WTC11 (cell line): Measurements from ENCODE around the gene HSP90AB1. TPM values are rescaled to one million over a fixed set of nuclear protein-coding genes. Genes with fewer than 3 reads are reported as not detected.

Experiments used
- AR ChIP-seq: fragments of 250-450 bp; sonication (Bioruptor Pico); IDR thresholded peaks from 2 replicates; pipeline ENCODE4 v1.9.0; 2021; ENCODE audit warnings: mild to moderate bottlenecking
- CDX4 ChIP-seq: fragments of 250-450 bp; sonication (Bioruptor Pico); IDR thresholded peaks from 2 replicates; pipeline ENCODE4 v1.9.0; 2021; ENCODE audit warnings: moderate library complexity, mild to moderate bottlenecking, inconsistent platforms, borderline replicate concordance
- CREB1 ChIP-seq: sonication (generic); formaldehyde crosslinking; IDR thresholded peaks from 2 replicates; pipeline ENCODE4 v1.8.0; 2023; ENCODE audit warnings: mild to moderate bottlenecking, missing genetic modification reagents
- CREM ChIP-seq: sonication (generic); formaldehyde crosslinking; IDR thresholded peaks from 2 replicates; pipeline ENCODE4 v1.8.1; 2022; ENCODE audit warnings: mild to moderate bottlenecking, missing genetic modification reagents, moderate library complexity
- E2F1 ChIP-seq: sonication (generic); formaldehyde crosslinking; IDR thresholded peaks from 2 replicates; pipeline ENCODE4 v1.8.0; 2022; ENCODE audit warnings: mild to moderate bottlenecking, missing genetic modification reagents
- E2F5 ChIP-seq: sonication (generic); formaldehyde crosslinking; IDR thresholded peaks from 2 replicates; pipeline ENCODE4 v1.8.1; 2022; ENCODE audit warnings: mild to moderate bottlenecking, moderate library complexity, missing genetic modification reagents
- EMX1 ChIP-seq: fragments of 250-450 bp; sonication (Bioruptor Pico); IDR thresholded peaks from 2 replicates; pipeline ENCODE4 v1.8.0; 2021; ENCODE audit warnings: mild to moderate bottlenecking
- ERG ChIP-seq: fragments of 250-450 bp; sonication (Bioruptor Pico); IDR thresholded peaks from 2 replicates; pipeline ENCODE4 v1.8.0; 2021; ENCODE audit warnings: mild to moderate bottlenecking
- ESRRA ChIP-seq: sonication (generic); formaldehyde crosslinking; IDR thresholded peaks from 2 replicates; pipeline ENCODE4 v1.8.1; 2022; ENCODE audit warnings: mild to moderate bottlenecking, missing genetic modification reagents, borderline replicate concordance
- ETV6 ChIP-seq: sonication (generic); formaldehyde crosslinking; IDR thresholded peaks from 2 replicates; pipeline ENCODE4 v1.8.1; 2022; ENCODE audit warnings: mild to moderate bottlenecking, missing genetic modification reagents
- FOXJ3 ChIP-seq: sonication (generic); formaldehyde crosslinking; IDR thresholded peaks from 2 replicates; pipeline ENCODE4 v1.9.0; 2021; ENCODE audit warnings: missing genetic modification reagents, mild to moderate bottlenecking, borderline replicate concordance
- FOXP1 ChIP-seq: sonication (generic); formaldehyde crosslinking; IDR thresholded peaks from 2 replicates; pipeline ENCODE4 v1.8.0; 2022; ENCODE audit warnings: missing genetic modification reagents, mild to moderate bottlenecking, moderate library complexity, borderline replicate concordance
- JAZF1 ChIP-seq: fragments of 250-450 bp; sonication (Bioruptor Pico); IDR thresholded peaks from 2 replicates; pipeline ENCODE4 v1.9.0; 2021; ENCODE audit warnings: moderate library complexity, mild to moderate bottlenecking, inconsistent platforms
- MAX ChIP-seq: sonication (generic); formaldehyde crosslinking; IDR thresholded peaks from 2 replicates; pipeline ENCODE4 v1.8.0; 2022; ENCODE audit warnings: mild to moderate bottlenecking, missing genetic modification reagents
- MLX ChIP-seq: sonication (generic); formaldehyde crosslinking; IDR thresholded peaks from 2 replicates; pipeline ENCODE4 v1.8.1; 2023; ENCODE audit warnings: mild to moderate bottlenecking, missing genetic modification reagents, moderate library complexity
- MXD4 ChIP-seq: fragments of 250-450 bp; sonication (Bioruptor Pico); IDR thresholded peaks from 2 replicates; pipeline ENCODE4 v1.8.0; 2021; ENCODE audit warnings: mild to moderate bottlenecking, moderate library complexity, borderline replicate concordance
- MYBL2 ChIP-seq: sonication (generic); formaldehyde crosslinking; IDR thresholded peaks from 2 replicates; pipeline ENCODE4 v1.8.1; 2023; ENCODE audit warnings: mild to moderate bottlenecking, moderate library complexity, missing genetic modification reagents
- NFE2L1 ChIP-seq: sonication (generic); formaldehyde crosslinking; IDR thresholded peaks from 2 replicates; pipeline ENCODE4 v1.8.1; 2023; ENCODE audit warnings: missing genetic modification reagents
- NR2C2 ChIP-seq: sonication (generic); formaldehyde crosslinking; IDR thresholded peaks from 2 replicates; pipeline ENCODE4 v1.8.0; 2022; ENCODE audit warnings: mild to moderate bottlenecking, missing genetic modification reagents
- RORB ChIP-seq: fragments of 250-450 bp; sonication (Bioruptor Pico); IDR thresholded peaks from 2 replicates; pipeline ENCODE4 v1.9.0; 2021; ENCODE audit warnings: mild to moderate bottlenecking
- SP1 ChIP-seq: sonication (generic); formaldehyde crosslinking; conservative IDR thresholded peaks from 2 replicates; pipeline ENCODE4 v1.8.1; 2022; ENCODE audit warnings: missing genetic modification reagents
- ZNF121 ChIP-seq: sonication (generic); formaldehyde crosslinking; IDR thresholded peaks from 2 replicates; pipeline ENCODE4 v1.8.0; 2023; ENCODE audit warnings: missing genetic modification reagents
- ZNF396 ChIP-seq: fragments of 250-450 bp; sonication (Bioruptor Pico); IDR thresholded peaks from 2 replicates; pipeline ENCODE4 v1.8.0; 2021; ENCODE audit warnings: mild to moderate bottlenecking, moderate library complexity, borderline replicate concordance
- ZNF532 ChIP-seq: fragments of 250-450 bp; sonication (Bioruptor Pico); IDR thresholded peaks from 2 replicates; pipeline ENCODE4 v1.9.0; 2021; ENCODE audit warnings: mild to moderate bottlenecking, borderline replicate concordance
- ZSCAN18 ChIP-seq: fragments of 250-450 bp; sonication (Bioruptor Pico); IDR thresholded peaks from 2 replicates; pipeline ENCODE4 v2.1.2; 2022; ENCODE audit warnings: mild to moderate bottlenecking, moderate library complexity
- total RNA-seq: library from RNA; stranded (reverse); gene quantifications from 3 replicates; pipeline ENCODE4 v1.2.3, GENCODE V29; 2021

The HSP90AB1 gene
- total RNA-seq, 1 experiment from 2014 or later = 2,171 TPM

- TF ChIP-seq E2F1 (CRISPR knock-in tag) (0 out of 2 replicates have a peak, but pooled peaks have one; percentile 12), ESRRA (CRISPR knock-in tag) (peak; percentile 46; the same call in 1 of the 2 replicates), ETV6 (CRISPR knock-in tag) (0 out of 2 replicates have a peak, but pooled peaks have one; percentile 11), CREB1 (CRISPR knock-in tag) (no peak), RORB (CRISPR knock-in tag) (no peak), ZNF396 (CRISPR knock-in tag) (no peak), CREM (CRISPR knock-in tag) (no peak), ZNF532 (CRISPR knock-in tag) (no peak), ZSCAN18 (CRISPR knock-in tag) (no peak), NFE2L1 (no peak), MYBL2 (CRISPR knock-in tag) (peak; percentile 74), JAZF1 (no peak), E2F5 (no peak; the same call in 1 of the 2 replicates), FOXP1 (CRISPR knock-in tag) (peak; percentile 79), SP1 (CRISPR knock-in tag) (peak; percentile 63; the same call in 1 of the 2 replicates), FOXJ3 (CRISPR knock-in tag) (no peak), NR2C2 (CRISPR knock-in tag) (no peak), MXD4 (no peak), ZNF121 (CRISPR knock-in tag) (no peak), MAX (CRISPR knock-in tag) (peak; percentile 92), ERG (CRISPR knock-in tag) (peak; percentile 77; the same call in 1 of the 2 replicates), EMX1 (CRISPR knock-in tag) (peak; percentile 64; the same call in 1 of the 2 replicates), AR (CRISPR knock-in tag) (no peak), MLX (CRISPR knock-in tag) (no peak), CDX4 (no peak)
These were observed 10.3 kb downstream of the HSP90AB1 start, which contains the start of gene SLC35B2 (continued) for GRCh38 chr6:44257025-44257752.
